Stimulated activated CD4-positive, alpha-beta T cell treated with anti-CD3 and anti-CD28 coated beads, TNF-alpha, amount 100 ng/mL, for 1 hour (primary cell): ENCODE data around the gene BICDL1.
"Not testable (repeated sequence)": the region's sequence is repeated elsewhere in the genome, so short reads cannot be mapped to it uniquely, and the experiment has no call there.

Source experiments
- DNase-seq, 3 donors: peaks; one replicate each; pipeline ENCODE4 v3.0.0-alpha.2; 2020; ENCODE audit warnings: low read depth in 3 of 3, low spot score in 1 of 3

The BICDL1 gene, protein sequence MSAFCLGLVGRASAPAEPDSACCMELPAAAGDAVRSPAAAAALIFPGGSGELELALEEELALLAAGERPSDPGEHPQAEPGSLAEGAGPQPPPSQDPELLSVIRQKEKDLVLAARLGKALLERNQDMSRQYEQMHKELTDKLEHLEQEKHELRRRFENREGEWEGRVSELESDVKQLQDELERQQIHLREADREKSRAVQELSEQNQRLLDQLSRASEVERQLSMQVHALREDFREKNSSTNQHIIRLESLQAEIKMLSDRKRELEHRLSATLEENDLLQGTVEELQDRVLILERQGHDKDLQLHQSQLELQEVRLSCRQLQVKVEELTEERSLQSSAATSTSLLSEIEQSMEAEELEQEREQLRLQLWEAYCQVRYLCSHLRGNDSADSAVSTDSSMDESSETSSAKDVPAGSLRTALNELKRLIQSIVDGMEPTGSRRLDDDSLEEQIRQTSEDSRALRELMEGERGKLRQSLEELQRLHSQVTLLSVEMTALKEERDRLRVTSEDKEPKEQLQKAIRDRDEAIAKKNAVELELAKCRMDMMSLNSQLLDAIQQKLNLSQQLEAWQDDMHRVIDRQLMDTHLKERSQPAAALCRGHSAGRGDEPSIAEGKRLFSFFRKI

DNA sequence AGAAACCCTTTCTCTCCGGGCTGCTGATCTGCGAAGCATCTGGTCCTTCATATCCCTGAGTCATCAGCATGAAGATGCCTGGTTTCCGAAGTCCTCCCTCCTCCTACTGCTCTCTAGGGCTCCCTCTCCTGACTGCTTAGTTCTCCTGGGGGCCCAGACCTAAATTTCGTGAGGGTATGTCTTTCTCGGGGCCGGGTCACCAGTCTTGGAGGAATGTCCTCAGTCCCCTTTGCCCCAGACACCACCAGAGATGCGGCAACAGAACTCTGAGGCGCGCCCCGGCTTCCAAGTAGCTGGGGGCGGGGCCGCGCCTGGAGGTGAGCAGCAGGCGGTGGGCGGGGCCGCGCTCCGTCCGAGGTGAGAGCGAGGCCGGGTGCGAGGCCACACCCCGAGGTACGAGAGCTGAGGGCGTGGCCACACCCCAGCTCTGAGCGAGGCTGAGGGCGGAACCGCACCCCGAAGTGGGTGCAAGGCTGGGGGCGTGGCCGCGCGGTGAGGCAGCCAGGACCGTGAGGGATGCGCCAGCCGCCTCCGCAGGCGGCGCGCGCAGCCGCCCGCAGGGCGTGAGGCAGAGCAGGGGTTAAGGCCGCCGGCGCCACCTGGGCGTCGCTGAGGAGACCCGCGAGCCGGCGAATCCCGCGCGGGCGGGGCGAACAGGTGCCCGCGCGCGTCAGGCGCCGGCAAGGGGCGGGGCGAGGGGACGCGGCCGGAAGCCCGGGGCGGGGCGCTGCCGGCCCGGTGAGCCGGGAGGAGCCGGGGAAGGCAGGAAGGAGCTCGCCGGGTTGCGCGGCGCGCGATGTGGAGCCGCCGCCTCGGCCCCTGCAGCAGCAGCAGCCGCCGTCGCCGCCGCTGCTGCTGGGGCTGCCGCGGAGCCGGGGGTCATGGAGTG is at the start of gene BICDL1:
TSS of gene BICDL1 (plus strand) at position 765 of the 889 bp plus-strand sequence. CDS start 633 bp downstream, outside the sequence.
- DNase-seq, result peak; percentile 95 to 98 (median 96)

DNA sequence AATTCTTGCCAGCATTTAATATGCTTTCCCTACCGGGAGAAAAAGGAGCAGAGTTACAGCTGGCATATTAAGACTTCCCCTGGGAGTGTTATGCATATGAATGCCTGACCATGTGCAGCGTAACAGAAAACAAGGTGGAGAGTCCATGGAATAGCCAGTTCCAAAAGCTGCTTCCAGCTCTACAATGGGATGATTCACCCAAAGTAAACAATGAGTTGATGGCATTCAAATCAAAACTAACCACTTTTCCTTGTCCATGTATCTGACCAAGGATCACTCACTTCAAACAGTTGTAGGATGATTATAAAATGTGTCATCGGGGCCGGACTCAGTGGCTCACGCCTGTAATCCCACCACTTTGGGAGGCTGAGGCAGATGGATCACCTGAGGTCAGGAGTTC is 48.1 kb upstream of the BICDL1 start:
- no peak for DNase-seq

DNA sequence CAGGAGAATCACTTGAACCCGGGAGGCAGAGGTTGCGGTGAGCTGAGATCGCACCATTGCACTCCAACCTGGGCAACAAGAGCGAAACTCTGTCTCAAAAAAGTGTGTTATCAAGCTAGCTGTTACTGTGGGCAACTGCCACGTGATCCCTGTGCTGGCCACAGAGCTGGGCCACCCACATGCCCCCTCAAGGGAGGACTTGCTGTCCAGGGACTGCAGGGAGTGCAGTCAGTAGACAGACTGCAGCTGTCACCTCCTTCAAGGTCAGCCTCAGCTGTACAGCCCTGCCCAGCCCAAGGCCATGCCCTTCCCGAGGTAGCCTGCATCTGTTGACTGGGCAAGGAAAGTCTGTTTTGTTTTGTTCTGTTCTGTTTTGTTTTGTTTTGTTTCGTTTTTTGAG is 46.6 kb upstream of the BICDL1 start:
- DNase-seq, result no peak

DNA sequence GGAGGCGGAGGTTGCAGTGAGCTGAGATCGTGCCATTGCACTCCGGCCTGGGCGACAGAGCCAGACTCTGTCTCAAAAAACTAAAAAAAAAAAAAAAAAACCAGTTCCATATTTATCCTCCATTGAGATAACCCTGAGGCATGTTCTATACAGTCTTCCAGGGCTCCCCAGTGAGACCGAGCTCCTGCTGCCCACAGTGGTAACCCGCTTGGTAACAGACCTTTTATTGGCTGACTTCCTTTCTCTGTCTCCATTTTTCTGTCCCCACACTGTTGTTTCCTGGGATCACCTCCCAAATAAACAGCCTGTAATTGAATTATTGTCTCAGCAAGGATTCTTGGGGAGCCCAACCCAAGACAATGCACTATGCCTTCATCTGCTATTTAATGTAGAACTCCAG is 42.8 kb upstream of the BICDL1 start:
- DNase-seq, result no peak

DNA sequence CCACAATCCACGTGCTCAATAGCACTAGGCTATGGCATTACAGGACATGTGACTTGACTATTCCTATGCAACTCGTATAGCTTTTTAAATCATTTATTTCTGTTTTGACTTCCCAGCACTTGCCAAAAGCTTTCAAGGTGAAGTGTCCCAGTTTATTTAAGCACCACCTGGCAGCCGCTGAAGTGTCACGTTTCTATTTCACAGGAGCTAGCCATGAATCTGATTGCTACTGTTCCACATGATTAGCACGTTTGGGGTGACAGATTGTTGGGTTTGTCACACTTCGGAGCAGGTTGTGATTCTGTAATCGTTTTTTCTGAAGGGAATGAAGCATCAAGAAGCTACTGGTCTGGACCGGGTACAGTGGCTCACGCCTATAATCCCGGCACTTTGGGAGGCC is 39.9 kb upstream of the BICDL1 start:
- no peak for DNase-seq

DNA sequence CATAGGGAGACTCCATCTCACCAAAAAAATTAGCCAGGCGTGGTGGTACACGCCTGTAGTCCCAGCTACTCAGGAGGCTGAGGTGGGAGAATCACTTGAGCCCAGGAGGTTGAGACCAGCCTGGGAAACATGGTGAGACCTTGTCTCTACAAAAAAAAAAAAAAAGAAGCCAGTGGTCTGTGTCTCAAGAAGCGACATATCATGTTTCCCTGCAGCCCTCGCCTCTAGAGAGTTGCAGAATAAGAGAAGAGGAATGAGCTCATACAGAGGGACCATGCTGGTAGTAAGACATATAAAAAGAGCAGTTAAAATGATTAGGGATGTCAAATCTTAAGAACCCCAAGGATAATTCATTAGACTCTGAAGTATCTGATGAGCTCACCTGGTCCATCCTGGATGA is 39.4 kb upstream of the BICDL1 start:
- no peak for DNase-seq

DNA sequence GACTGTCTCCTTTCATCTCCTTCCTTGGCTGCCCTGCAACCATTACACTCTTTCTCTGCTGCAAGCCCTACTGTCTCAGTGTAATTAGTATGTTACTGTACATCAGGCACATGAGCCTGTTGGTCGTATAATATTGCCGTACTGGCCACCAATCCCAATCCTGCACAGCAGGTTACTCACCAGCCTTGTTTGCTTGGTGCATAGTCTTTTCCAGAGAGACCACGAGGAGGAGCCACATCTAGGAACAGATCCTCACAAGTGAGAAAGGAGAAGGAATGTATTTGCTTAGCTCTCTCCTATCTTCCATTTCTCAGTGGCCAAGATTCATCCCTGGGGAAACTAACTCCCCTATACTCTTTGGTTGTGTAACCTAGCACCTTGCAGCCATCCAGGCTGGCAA is 33.0 kb upstream of the BICDL1 start:
- DNase-seq, result no peak

DNA sequence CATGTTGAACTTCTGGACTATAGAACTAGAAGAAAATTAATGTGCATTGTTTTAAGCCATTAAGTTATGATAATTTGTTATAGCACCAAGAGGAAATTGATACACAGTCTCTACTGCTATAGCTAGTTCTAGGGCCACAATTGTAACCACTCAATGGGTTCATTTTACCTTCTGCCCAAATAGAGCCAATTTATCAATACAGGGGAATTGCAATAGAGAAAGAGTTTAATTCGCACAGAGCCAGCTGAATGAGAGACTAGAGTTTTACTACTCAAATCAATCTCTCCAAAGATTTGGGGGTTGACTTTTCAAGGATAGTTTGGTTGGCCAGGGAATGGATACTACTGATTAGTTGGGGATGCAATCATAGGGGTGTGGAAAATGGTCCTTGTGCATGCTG is 31.9 kb upstream of the BICDL1 start:
- no peak for DNase-seq

DNA sequence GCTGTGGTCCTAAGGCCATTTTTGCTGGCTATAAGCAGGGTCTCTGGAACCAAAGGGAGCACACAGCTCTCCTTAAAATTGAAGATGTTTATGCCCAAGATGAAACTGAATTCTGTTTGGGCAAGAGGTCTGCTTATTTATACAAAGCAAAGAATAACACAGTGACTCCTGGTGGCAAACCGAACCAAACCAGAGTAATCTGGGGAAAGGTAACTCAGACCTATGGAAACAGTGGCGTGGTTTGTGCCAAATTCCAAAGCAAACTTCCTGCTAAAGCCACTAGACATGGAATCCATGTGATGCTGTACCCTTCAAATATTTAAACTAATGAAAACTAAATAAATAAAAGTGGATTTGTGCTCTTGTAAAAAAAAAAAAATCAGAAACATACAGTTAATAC is 29.6 kb upstream of the BICDL1 start:
- DNase-seq, result no peak

DNA sequence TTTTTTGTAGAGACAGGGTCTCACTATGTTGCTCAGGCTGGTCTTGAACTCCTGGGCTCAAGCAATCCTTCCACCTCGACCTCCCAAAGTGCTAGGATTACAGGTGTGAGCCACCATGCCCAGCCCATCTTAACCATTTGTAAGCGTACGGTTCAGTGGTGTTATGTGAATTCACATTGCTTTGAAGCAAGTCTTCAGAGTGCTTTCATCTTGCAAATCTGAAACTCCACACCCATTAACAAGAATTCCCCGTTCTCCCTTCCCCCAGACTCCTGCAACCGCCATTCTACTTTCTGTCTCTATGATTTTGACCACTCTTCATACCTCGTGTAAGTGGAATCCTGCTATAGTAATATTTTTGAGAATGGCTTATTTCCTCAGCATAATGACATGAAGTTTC is 24.9 kb upstream of the BICDL1 start:
- DNase-seq, result no peak

DNA sequence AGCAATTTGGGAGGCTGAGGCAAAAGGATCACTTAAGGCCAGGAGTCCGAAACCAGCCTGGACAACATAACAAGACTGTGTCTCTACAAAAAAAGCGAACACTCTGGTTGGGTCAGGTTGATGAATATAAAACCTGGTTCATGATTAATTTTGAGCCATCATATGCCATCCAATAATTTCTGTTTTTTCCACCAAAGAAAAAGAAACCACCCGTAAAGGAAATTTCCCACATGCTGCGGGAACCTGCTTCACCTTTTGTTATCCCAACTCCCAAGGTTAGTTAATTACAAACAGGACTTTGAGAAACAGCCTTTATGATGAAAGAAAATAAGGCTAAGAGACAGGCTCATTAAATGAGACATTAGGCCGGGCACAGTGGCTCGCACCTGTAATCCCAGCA is 24.1 kb upstream of the BICDL1 start:
- DNase-seq, result no peak

DNA sequence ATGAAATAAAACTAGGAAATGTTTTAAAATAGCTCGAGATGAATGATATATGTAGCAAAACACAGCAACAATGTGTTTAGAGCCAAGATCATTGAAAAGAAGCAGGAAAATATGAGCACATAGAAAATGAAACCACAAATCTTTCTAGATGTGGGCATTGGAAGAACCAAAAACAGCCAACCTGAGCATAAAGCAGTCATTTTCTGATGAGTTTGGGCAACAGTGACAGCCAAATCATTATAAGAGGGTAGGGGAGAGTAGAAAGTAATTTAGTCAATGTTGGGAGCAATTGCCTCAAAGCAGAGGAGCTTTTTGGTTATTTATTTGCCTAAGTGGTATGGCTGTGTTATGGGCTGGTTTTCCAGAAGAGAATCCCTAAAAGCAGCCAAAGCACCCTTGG is 8.8 kb upstream of the BICDL1 start:
- no peak for DNase-seq

DNA sequence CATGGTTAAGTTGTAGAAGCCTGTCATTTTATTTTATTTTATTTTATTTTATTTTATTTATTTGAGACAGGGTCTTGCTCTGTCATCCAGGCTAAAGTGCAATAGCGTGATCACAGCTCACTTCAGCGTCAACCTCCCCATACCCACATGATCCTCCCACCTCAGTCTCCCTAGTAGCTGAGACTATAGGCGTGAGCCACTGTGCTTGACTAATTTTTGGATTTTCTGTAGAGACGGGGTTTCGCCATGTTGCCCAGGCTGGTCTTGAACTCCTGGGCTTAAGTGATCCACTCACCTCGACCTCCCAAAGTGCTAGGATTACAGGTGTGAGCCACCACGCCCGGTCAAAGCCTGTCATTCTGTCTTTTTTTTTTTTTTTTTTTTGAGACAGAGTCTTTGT is 8.3 kb upstream of the BICDL1 start:
- not testable (repeated sequence) for DNase-seq

DNA sequence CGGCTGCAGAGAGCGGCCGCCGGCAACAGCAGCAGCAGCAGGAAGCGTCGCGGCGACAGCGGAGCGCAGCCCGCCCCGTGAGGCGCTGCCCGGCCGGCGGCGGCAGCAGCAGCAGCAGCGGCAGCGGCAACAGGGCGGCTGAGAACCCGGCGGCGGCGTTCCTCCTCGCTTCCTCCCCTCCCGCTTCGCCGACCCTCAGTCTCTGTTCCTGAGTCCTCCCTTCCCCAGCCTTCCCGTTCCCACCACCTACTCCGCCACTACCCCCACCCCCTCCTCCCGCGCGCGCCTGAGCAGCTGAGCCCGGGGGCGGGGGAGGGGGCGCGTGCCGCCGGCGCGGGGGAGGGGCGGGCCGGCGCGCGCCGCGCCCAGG is 310 bp downstream of the BICDL1 start:
- peak in 1 of 3 donors; percentile 23 for DNase-seq

DNA sequence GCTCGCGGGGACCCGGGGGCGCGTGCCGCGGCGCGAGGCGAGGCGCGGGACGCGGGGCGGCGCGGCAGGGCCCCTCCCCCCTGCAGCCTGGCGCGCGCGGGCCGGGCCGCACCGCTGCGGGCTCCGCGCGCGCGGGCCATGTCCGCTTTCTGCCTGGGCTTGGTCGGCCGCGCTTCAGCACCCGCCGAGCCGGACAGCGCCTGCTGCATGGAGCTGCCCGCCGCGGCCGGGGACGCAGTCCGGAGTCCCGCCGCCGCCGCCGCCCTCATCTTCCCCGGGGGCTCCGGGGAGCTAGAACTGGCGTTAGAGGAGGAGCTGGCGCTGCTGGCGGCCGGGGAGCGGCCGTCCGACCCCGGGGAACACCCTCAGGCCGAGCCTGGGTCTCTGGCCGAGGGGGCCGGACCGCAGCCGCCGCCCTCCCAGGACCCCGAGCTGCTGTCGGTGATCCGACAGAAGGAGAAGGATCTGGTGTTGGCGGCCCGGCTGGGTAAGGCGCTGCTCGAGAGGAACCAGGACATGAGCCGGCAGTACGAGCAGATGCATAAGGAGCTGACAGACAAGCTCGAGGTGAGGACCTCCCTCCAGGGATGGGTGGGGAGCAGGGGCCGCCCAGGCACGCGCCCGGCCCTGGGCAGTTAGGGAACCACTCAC is 820 bp downstream of the BICDL1 start:
- DNase-seq, result peak in 2 of 3 donors; percentile 30 to 52

DNA sequence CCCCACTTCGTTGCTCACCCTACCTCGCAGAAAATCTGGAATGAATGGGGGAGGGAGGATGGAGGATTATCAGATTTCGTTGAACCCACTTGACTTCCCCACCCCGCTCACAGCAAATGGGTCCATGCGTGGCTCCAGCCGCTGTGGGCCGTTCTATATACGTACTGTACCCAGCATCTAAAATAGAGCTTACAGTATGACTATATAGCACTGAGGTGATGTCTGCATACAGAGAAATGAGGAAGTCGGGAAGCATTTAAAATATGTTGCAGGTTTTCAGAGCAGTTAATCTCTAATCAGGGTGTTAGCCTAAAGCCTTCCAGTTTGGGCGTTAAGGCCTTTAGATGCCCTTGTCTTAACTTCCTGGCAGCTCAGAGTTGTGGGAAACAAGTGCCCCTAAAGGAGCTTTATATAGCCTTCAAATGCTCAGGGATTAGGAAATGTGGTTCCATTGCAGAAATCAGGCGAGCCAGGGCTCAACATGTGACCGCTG is 1.4 kb downstream of the BICDL1 start:
- DNase-seq, result no peak

DNA sequence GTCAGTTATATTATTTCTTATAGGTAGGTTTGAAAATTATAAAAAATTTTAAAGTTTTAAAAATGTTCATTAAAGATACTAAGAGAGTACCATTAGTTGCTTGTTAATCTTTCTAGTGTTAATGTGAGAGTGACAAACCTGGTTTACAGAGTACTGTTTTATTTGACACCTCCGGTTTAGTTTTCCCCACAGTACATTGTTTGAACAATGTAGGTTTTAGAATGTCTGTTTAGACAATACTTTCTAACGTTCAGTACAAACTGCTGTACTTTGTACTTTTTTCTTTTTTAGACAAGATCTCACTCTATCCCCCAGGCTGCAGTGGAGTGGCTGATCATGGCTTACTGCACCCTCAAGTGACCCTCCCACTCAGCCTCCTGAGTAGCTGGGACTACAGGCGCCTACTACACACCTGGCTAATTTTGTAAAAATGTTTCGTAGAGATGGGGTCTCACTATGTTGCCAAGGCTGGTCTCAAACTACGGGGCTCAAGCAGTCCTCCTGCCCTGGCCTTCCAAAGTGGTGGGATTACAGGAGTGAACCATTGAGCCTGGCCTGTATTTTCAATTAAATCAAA is 3.2 kb downstream of the BICDL1 start:
- DNase-seq, result no peak

DNA sequence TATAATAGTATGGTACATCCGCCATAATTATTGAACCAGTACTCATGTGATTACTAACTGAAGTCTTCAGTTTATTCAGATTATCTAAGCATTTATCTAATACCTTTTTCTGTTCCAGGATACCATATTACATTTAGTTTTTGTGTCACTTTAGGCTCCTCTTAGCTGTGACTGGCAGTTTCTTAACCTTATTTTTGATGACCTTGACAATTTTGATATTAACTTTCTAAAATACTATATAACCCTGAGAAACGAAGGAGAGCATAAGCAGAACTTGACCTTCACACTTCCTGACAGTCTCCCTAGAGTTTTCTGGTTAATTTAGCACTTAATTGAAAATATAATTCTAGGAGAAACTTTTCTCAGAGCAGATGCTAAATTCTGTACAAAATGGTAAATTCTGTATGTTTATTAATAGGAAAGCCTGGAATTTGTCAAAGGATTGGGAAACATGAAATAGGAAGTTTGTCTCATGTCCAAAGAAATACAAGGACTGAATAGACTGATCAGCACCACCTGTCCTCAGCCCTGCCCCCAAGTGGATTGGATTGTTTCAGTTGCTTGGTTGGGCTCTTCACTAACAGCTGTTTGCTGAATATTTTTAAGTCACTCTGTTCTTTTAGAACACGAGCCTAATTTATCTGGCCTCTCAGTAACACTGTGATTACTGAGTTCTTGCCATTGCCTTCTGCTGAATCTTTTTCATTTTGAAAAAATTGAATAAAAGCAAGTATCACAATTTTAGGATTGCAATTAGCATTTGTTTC is 6.0 kb downstream of the BICDL1 start:
- DNase-seq, result no peak

DNA sequence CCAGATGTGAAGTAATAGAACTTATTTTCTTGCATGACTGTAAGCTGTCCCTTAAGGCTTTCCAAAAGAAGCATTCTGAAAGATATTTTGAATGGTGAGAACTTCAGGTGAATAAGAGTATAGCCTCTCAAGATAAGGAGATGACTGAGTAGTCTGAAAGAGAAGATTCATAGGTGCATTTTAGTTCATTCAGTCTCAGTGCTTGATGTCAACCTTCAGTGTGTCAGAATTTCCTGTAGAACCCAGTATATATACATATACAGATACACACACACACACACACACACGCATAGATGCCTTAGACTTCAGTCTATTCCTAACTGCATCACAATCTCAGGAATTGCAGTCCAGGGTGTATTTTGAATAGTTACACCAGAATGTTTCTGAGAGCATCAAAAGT is 7.4 kb downstream of the BICDL1 start:
- DNase-seq, result no peak
